H1 (cell line): ENCODE data around the gene FAHD2B. TPM values are rescaled to one million over a fixed set of nuclear protein-coding genes. Genes with fewer than 3 reads are reported as not detected.
"Not testable (repeated sequence)": the region's sequence is repeated elsewhere in the genome, so short reads cannot be mapped to it uniquely, and the experiment has no call there.

Experiments
- CTCF ChIA-PET: fragments of 300-600 bp; sonication (Branson Sonifier 250); formaldehyde crosslinking; loops from one replicate; lab custom pipeline; 2021; ENCODE audit not compliant: partially characterized antibody; lab: Charles Lee
- POLR2A ChIA-PET: fragments of 300-600 bp; sonication (Branson Sonifier 250); formaldehyde crosslinking; loops from one replicate; lab custom pipeline; 2021; ENCODE audit warnings: inconsistent platforms; ENCODE audit not compliant: partially characterized antibody; lab: Charles Lee
- DNase-seq, 2 experiments: peaks; one replicate each; pipeline versions ENCODE4 v3.0.0 to v3.0.0-alpha.2; 2010 to 2022; ENCODE audit warnings: low spot score in 2 of 2, low read depth in 1 of 2, mixed read lengths in 1 of 2
- FAIRE-seq: peaks from 2 replicates; lab custom pipeline; 2011; peaks lifted over from hg19 to GRCh38; lab: Jason Lieb, UNC
- H2AFZ ChIP-seq: 2 replicates; pipeline ENCODE4 v1.8.1; 2012; ENCODE audit warnings: low read length, inconsistent platforms
- H2AK5ac ChIP-seq: 2 replicates; pipeline ENCODE4 v1.6.1; 2013; ENCODE audit warnings: low read depth, low read length
- H2BK120ac ChIP-seq: replicated peaks from 2 replicates; pipeline ENCODE3; 2013; ENCODE audit warnings: low read depth, low read length, inconsistent platforms
- H2BK12ac ChIP-seq: 2 replicates; pipeline ENCODE4 v1.6.1; 2013; ENCODE audit warnings: low read depth, low read length
- H2BK15ac ChIP-seq: 2 replicates; pipeline ENCODE4 v1.6.1; 2013; ENCODE audit warnings: low read length
- H2BK20ac ChIP-seq: 2 replicates; pipeline ENCODE4 v1.6.1; 2013; ENCODE audit warnings: low read length
- H2BK5ac ChIP-seq: 2 replicates; pipeline ENCODE4 v1.6.1; 2013; ENCODE audit warnings: low read depth, low read length
- H3K14ac ChIP-seq: 2 replicates; pipeline ENCODE4 v1.6.1; 2013; ENCODE audit warnings: inconsistent platforms; ENCODE audit not compliant: insufficient read length
- H3K18ac ChIP-seq: 2 replicates; pipeline ENCODE4 v1.6.1; 2013; ENCODE audit warnings: low read length; ENCODE audit errors: extremely low read depth
- H3K23ac ChIP-seq: 2 replicates; pipeline ENCODE4 v1.6.1; 2013; ENCODE audit warnings: inconsistent platforms; ENCODE audit not compliant: insufficient read length
- H3K23me2 ChIP-seq: 2 replicates; pipeline ENCODE4 v1.6.1; 2013; ENCODE audit warnings: low read depth, low read length
- H3K27ac ChIP-seq: 2 replicates; pipeline ENCODE4 v1.6.1; 2011; ENCODE audit warnings: low read depth, low read length, inconsistent platforms
- H3K27me3 ChIP-seq, 4 experiments: replicated peaks in 1 of 4; 1 replicate in 1 of 4; 2 replicates in 3 of 4; pipeline versions ENCODE4 v1.6.1 to v1.8.1; 2011 to 2013; ENCODE audit warnings: low read length in 3 of 4, mild to moderate bottlenecking in 3 of 4, inconsistent platforms in 2 of 4, mixed read lengths in 2 of 4, moderate library complexity in 1 of 4; ENCODE audit not compliant: control insufficient read depth in 3 of 4, insufficient read depth in 3 of 4; ENCODE audit errors: extremely low read depth in 1 of 4
- H3K36me3 ChIP-seq, 4 experiments: 2 replicates each; pipeline versions ENCODE4 v1.6.1 to v1.8.1; 2011 to 2013; ENCODE audit warnings: mild to moderate bottlenecking in 4 of 4, low read length in 3 of 4, moderate library complexity in 2 of 4, control low read depth in 1 of 4, inconsistent platforms in 1 of 4; ENCODE audit not compliant: insufficient read depth in 4 of 4, control insufficient read depth in 2 of 4
- H3K4ac ChIP-seq: replicated peaks from 2 replicates; pipeline ENCODE3; 2013; ENCODE audit warnings: low read length, low read depth, mixed read lengths, inconsistent platforms; ENCODE audit not compliant: insufficient read length
- H3K4me1 ChIP-seq, 4 experiments: replicated peaks in 1 of 4; 1 replicate in 1 of 4; 2 replicates in 3 of 4; pipeline versions ENCODE4 v1.6.1 to v1.8.1; 2011 to 2013; ENCODE audit warnings: low read length in 3 of 4, inconsistent platforms in 2 of 4, mixed read lengths in 1 of 4; ENCODE audit not compliant: insufficient read depth in 4 of 4, control insufficient read depth in 3 of 4
- H3K4me2 ChIP-seq, 2 experiments: 2 replicates each; pipeline versions ENCODE4 v1.6.1 to v1.8.1; 2011 to 2013; ENCODE audit warnings: low read depth in 2 of 2, low read length in 2 of 2, control low read depth in 1 of 2, inconsistent platforms in 1 of 2, mild to moderate bottlenecking in 1 of 2; ENCODE audit not compliant: insufficient read depth in 1 of 2
- H3K4me3 ChIP-seq, 4 experiments: fragments of 200-600, 300-600 bp in 1 of 4; sonication (generic), shearing (Covaris generic), sonication (Bioruptor Twin) in 1 of 4; 2 replicates each; pipeline versions ENCODE4 v1.5.1 to v1.8.1; 2011 to 2016; ENCODE audit warnings: low read length in 4 of 4, low read depth in 3 of 4, control low read depth in 2 of 4, inconsistent platforms in 2 of 4, mild to moderate bottlenecking in 2 of 4, mixed read lengths in 1 of 4, moderate library complexity in 1 of 4; ENCODE audit not compliant: insufficient read depth in 2 of 4; ENCODE audit errors: extremely low read depth in 1 of 4
- H3K56ac ChIP-seq: replicated peaks from 2 replicates; pipeline ENCODE3; 2013; ENCODE audit warnings: low read depth, mild to moderate bottlenecking, mixed read lengths, low read length, inconsistent platforms; ENCODE audit not compliant: insufficient read length
- H3K79me1 ChIP-seq: 2 replicates; pipeline ENCODE4 v1.6.1; 2013; ENCODE audit warnings: low read depth, low read length, control low read depth
- H3K79me2 ChIP-seq, 2 experiments: 2 replicates each; pipeline versions ENCODE4 v1.6.1 to v1.8.1; 2012 to 2013; ENCODE audit warnings: low read length in 2 of 2, mild to moderate bottlenecking in 2 of 2, inconsistent platforms in 1 of 2; ENCODE audit not compliant: insufficient read depth in 2 of 2, control insufficient read depth in 1 of 2
- H3K9ac ChIP-seq, 4 experiments: replicated peaks in 1 of 4; 1 replicate in 1 of 4; 2 replicates in 3 of 4; pipeline versions ENCODE4 v1.6.1 to v1.8.1; 2011 to 2013; ENCODE audit warnings: low read depth in 3 of 4, low read length in 3 of 4, control low read depth in 2 of 4, mild to moderate bottlenecking in 2 of 4, moderate library complexity in 2 of 4, inconsistent platforms in 1 of 4; ENCODE audit errors: extremely low read depth in 1 of 4
- H3K9me3 ChIP-seq, 2 experiments: 2 replicates each; pipeline versions ENCODE4 v1.6.1 to v1.8.1; 2012 to 2013; ENCODE audit warnings: mild to moderate bottlenecking in 2 of 2, moderate library complexity in 2 of 2, control low read depth in 1 of 2, inconsistent platforms in 1 of 2, low read depth in 1 of 2, low read length in 1 of 2, mixed read lengths in 1 of 2; ENCODE audit not compliant: insufficient read depth in 2 of 2
- H4K20me1 ChIP-seq, 2 experiments: replicated peaks in 1 of 2; 2 replicates each; pipeline versions ENCODE3 to v1.8.1; 2011 to 2013; ENCODE audit warnings: inconsistent platforms in 2 of 2, low read length in 2 of 2, mild to moderate bottlenecking in 1 of 2; ENCODE audit not compliant: insufficient read depth in 2 of 2, control insufficient read depth in 1 of 2
- H4K5ac ChIP-seq: 2 replicates; pipeline ENCODE4 v1.6.1; 2013; ENCODE audit warnings: low read length, low read depth, mixed read lengths, inconsistent platforms; ENCODE audit not compliant: insufficient read length
- H4K8ac ChIP-seq: 2 replicates; pipeline ENCODE4 v1.8.0; 2013; ENCODE audit warnings: mild to moderate bottlenecking, moderate library complexity, low read length, inconsistent platforms; ENCODE audit not compliant: insufficient read depth; ENCODE audit errors: extremely low read depth
- H4K91ac ChIP-seq: replicated peaks from 2 replicates; pipeline ENCODE3; 2013; ENCODE audit warnings: low read length, mixed read lengths, inconsistent platforms; ENCODE audit not compliant: insufficient read length
- WGBS, 2 experiments: shearing (Covaris generic) in 1 of 2; methylation state at CpG; one replicate each; pipeline versions ENCODE4 v1.1.6 to v1.1.7; 2013 to 2015; ENCODE audit warnings: low lambda C conversion rate in 2 of 2, mixed read lengths in 2 of 2, inconsistent platforms in 1 of 2, low coverage in 1 of 2, missing lambda C conversion rate in 1 of 2; ENCODE audit not compliant: insufficient replicate concordance in 2 of 2, insufficient coverage in 1 of 2, insufficient read length in 1 of 2; ENCODE audit errors: extremely low coverage in 1 of 2, missing lambda C conversion rate in 1 of 2; 5-methylcytosine and 5-hydroxymethylcytosine counted together
- polyA plus RNA-seq, 7 experiments: library from polyadenylated mRNA; depleted of rRNA in 3 of 7; stranded (reverse) in 5 of 7; unstranded in 2 of 7; fragments of >200 nt in 5 of 7; fragments of 200-250 nt in 2 of 7; gene quantifications; 1 replicate in 5 of 7; 2 replicates in 1 of 7; 4 replicates in 1 of 7; pipeline versions ENCODE4 v1.2.1 to v1.2.3, GENCODE V29; 2011 to 2013; ENCODE audit warnings: missing spikeins in 2 of 7, mixed read lengths in 2 of 7
- total RNA-seq: library from RNA; stranded (reverse); fragmentation: NEBNext Ultra II Directional; extraction: Animal tissue kit (Norgen Biotek cat#: 25700); gene quantifications from 2 replicates; pipeline ENCODE4 v1.2.1, GENCODE V29; 2021

FAHD2B gene
- total and polyA plus RNA-seq, 2 of the 8 experiments (the other 6 are each of a cell fraction or from before 2014, with no cell fraction given) = 23.5 to 39.4 TPM

GRCh38 chr2:97046676-97047075 lies 48.0 kb downstream of the FAHD2B start:
- H4K8ac ChIP-seq, H3K79me1 ChIP-seq, H3K56ac ChIP-seq, H3K4me2 ChIP-seq, H2BK20ac ChIP-seq, H2AK5ac ChIP-seq, H3K36me3 ChIP-seq, H3K23ac ChIP-seq, H2BK15ac ChIP-seq, H3K27me3 ChIP-seq, CTCF ChIA-PET, H3K9ac ChIP-seq, H4K5ac ChIP-seq, H2BK120ac ChIP-seq, H2BK12ac ChIP-seq, H4K20me1 ChIP-seq, H3K9me3 ChIP-seq, H3K79me2 ChIP-seq, H2AFZ ChIP-seq, H3K18ac ChIP-seq, H3K4me3 ChIP-seq, POLR2A ChIA-PET, H3K4me1 ChIP-seq, H2BK5ac ChIP-seq, H4K91ac ChIP-seq, DNase-seq, FAIRE-seq, H3K27ac ChIP-seq, H3K4ac ChIP-seq, H3K14ac ChIP-seq, H3K23me2 ChIP-seq: not testable (repeated sequence)
- WGBS, 2 experiments = 93% methylated on average over 2 of the region's 3 CpGs; no CpG with 5 or more reads in 1 of the 2 experiments

GRCh38 chr2:97045895-97046499 lies 48.7 kb downstream of the FAHD2B start:
- H3K36me3 ChIP-seq, H3K27ac ChIP-seq, H3K4ac ChIP-seq, H3K79me1 ChIP-seq, H3K79me2 ChIP-seq, H3K27me3 ChIP-seq, FAIRE-seq, H3K18ac ChIP-seq, H4K5ac ChIP-seq, H2BK120ac ChIP-seq, H4K20me1 ChIP-seq, H2BK5ac ChIP-seq, H2AK5ac ChIP-seq, H3K4me2 ChIP-seq, H3K9me3 ChIP-seq, H3K23ac ChIP-seq, H2BK20ac ChIP-seq, H4K8ac ChIP-seq, POLR2A ChIA-PET, H4K91ac ChIP-seq, H3K56ac ChIP-seq, H3K14ac ChIP-seq, CTCF ChIA-PET, H3K4me1 ChIP-seq, H2BK15ac ChIP-seq, H3K9ac ChIP-seq, H3K4me3 ChIP-seq, H2AFZ ChIP-seq, H2BK12ac ChIP-seq, H3K23me2 ChIP-seq, DNase-seq: not testable (repeated sequence)
- 85% methylated on average over 2 of the region's 3 CpGs; no CpG with 5 or more reads in 1 of the 2 experiments for WGBS, 2 experiments
